Tibial artery (tissue), 4 donors: ENCODE data around the gene CSN3.
"Not testable (repeated sequence)": the region's sequence is repeated elsewhere in the genome, so short reads cannot be mapped to it uniquely, and the experiment has no call there.

ENCODE experiments used
- DNase-seq, 2 donors: peaks; one replicate each; pipeline ENCODE4 v3.0.0-alpha.2; 2019
- H3K27ac ChIP-seq, 2 donors: fragments of 200-600 bp; sonication (generic) in 1 of 2; 1 replicate in 1 of 2; 2 replicates in 1 of 2; pipeline ENCODE4 v1.5.1; 2018 to 2019; ENCODE audit warnings: mild to moderate bottlenecking in 1 of 2
- H3K27me3 ChIP-seq, 2 donors: fragments of 200-600 bp; sonication (generic) in 1 of 2; one replicate each; pipeline versions ENCODE4 v1.5.1 to v1.6.0; 2016 to 2019
- H3K36me3 ChIP-seq, 3 donors: fragments of 200-600 bp; sonication (generic) in 2 of 3; one replicate each; pipeline ENCODE4 v1.5.1; 2016 to 2019; ENCODE audit warnings: mild to moderate bottlenecking in 2 of 3
- H3K4me1 ChIP-seq, 4 donors: fragments of 200-600 bp; sonication (generic) in 2 of 4; 1 replicate in 3 of 4; 2 replicates in 1 of 4; pipeline ENCODE4 v1.5.1; 2016 to 2019
- H3K4me3 ChIP-seq, 2 donors: fragments of 200-600 bp; sonication (generic) in 1 of 2; 1 replicate in 1 of 2; 2 replicates in 1 of 2; pipeline ENCODE4 v1.5.1; 2018 to 2019; ENCODE audit warnings: mild to moderate bottlenecking in 2 of 2
- H3K9me3 ChIP-seq, 3 donors: fragments of 200-600 bp; sonication (generic) in 1 of 3; one replicate each; pipeline ENCODE4 v1.5.1; 2016 to 2019
- CTCF ChIP-seq, 2 experiments: fragments of 200-600 bp in 1 of 2; fragments of 450-650 bp in 1 of 2; IDR thresholded peaks; one replicate each; pipeline ENCODE4 v1.5.1; 2017 to 2019; ENCODE audit warnings: antibody characterized with exemption in 2 of 2, mild to moderate bottlenecking in 1 of 2, moderate library complexity in 1 of 2
- intact Hi-C: fragments of 100-400 bp; cut with DNase I; formaldehyde crosslinking; loops from one replicate; pipeline ENCODE4 v1.15.0; 2023; ENCODE audit warnings: low total_unique reads

CSN3 gene

GRCh38 chr4:70242297-70242696, at the start of gene CSN3:
Gene CSN3, plus strand, starts transcription at chr4:70242597. Its CDS starts 2,223 bp downstream, at chr4:70244820.
- H3K36me3 ChIP-seq, H3K4me1 ChIP-seq, intact Hi-C loops, H3K27me3 ChIP-seq, H3K4me3 ChIP-seq, DNase-seq, H3K9me3 ChIP-seq, H3K27ac ChIP-seq: not testable (repeated sequence)

GRCh38 chr4:70192895-70193294, 49.5 kb upstream of the CSN3 start:
- Histone ChIP-seq H3K9me3 (no peaks in the 10 kb centered on the region), H3K27me3 (no peaks in the 10 kb centered on the region), H3K4me3 (no peak overlapping the region), H3K4me1 (no peaks in the 10 kb centered on the region), H3K27ac (no peak overlapping the region), H3K36me3 (no peaks in the 10 kb centered on the region)
- DNase-seq = no peak
- no peak for TF ChIP-seq CTCF (IDR thresholded peaks at IDR 0.05)
- intact Hi-C loops = no loop called here

- no peak for DNase-seq
- no peak within 1 kb of the TSS for H3K4me3 ChIP-seq
- H3K27ac ChIP-seq = no peak within 1 kb of the TSS
- H3K9me3 ChIP-seq = no peaks in the 10 kb centered on the region
- no peaks in the 10 kb centered on the region for H3K4me1 ChIP-seq
- no peak for TF ChIP-seq CTCF (IDR thresholded peaks at IDR 0.05)
- H3K36me3 ChIP-seq = no peaks in the 10 kb centered on the region
- H3K27me3 ChIP-seq = no peaks in the 10 kb centered on the region
- intact Hi-C loops = no loop called here
Observed at GRCh38 chr4:70195425-70195824, 47.0 kb upstream of the CSN3 start, which contains the start of gene ODAM. Gene ODAM, plus strand, starts transcription at chr4:70195725. Its CDS starts 819 bp downstream, at chr4:70196544.

GRCh38 chr4:70196857-70197256, 45.5 kb upstream of the CSN3 start:
- Histone ChIP-seq H3K27me3 (no peaks in the 10 kb centered on the region), H3K4me1 (no peaks in the 10 kb centered on the region), H3K4me3 (no peak overlapping the region), H3K27ac (no peak overlapping the region), H3K36me3 (no peaks in the 10 kb centered on the region), H3K9me3 (no peaks in the 10 kb centered on the region)
- no peak for TF ChIP-seq CTCF (IDR thresholded peaks at IDR 0.05)
- DNase-seq = no peak
- intact Hi-C loops = no loop called here

- H3K27ac ChIP-seq = no peak overlapping the region
- DNase-seq = no peak
- TF ChIP-seq CTCF (IDR thresholded peaks at IDR 0.05) = no peak
- no peaks in the 10 kb centered on the region for H3K27me3 ChIP-seq
- intact Hi-C loops = no loop called here
- H3K4me3 ChIP-seq = no peak overlapping the region
- H3K36me3 ChIP-seq = no peaks in the 10 kb centered on the region
- no peaks in the 10 kb centered on the region for H3K4me1 ChIP-seq
- H3K9me3 ChIP-seq = no peaks in the 10 kb centered on the region
Observed at GRCh38 chr4:70197842-70198241, 44.6 kb upstream of the CSN3 start.

- Histone ChIP-seq H3K4me1 (no peaks in the 10 kb centered on the region), H3K4me3 (no peak overlapping the region), H3K27ac (no peak overlapping the region), H3K9me3 (no peaks in the 10 kb centered on the region), H3K27me3 (no peaks in the 10 kb centered on the region), H3K36me3 (no peaks in the 10 kb centered on the region)
- TF ChIP-seq CTCF (IDR thresholded peaks at IDR 0.05) = no peak
- DNase-seq = no peak
- intact Hi-C loops = no loop called here
Observed at GRCh38 chr4:70203601-70204000, 38.8 kb upstream of the CSN3 start.

- intact Hi-C loops, DNase-seq, H3K4me3 ChIP-seq: not testable (repeated sequence)
Observed at GRCh38 chr4:70212752-70213151, 29.6 kb upstream of the CSN3 start.

GRCh38 chr4:70216109-70216508, 26.3 kb upstream of the CSN3 start:
- H3K36me3 ChIP-seq, intact Hi-C loops, H3K9me3 ChIP-seq, H3K4me1 ChIP-seq, DNase-seq, H3K27me3 ChIP-seq, H3K27ac ChIP-seq, H3K4me3 ChIP-seq: not testable (repeated sequence)

More at GRCh38 chr4:70212752-70213151, 29.6 kb upstream of the CSN3 start:
- not testable (repeated sequence) for H3K4me1 ChIP-seq, H3K27me3 ChIP-seq, H3K36me3 ChIP-seq, H3K27ac ChIP-seq, H3K9me3 ChIP-seq

- H3K4me1 ChIP-seq, H3K27ac ChIP-seq, H3K27me3 ChIP-seq, H3K36me3 ChIP-seq, intact Hi-C loops, H3K4me3 ChIP-seq, DNase-seq, H3K9me3 ChIP-seq: not testable (repeated sequence)
Observed at GRCh38 chr4:70216550-70216949, 25.8 kb upstream of the CSN3 start.

GRCh38 chr4:70221389-70221788, 21.0 kb upstream of the CSN3 start:
- H3K9me3 ChIP-seq, H3K36me3 ChIP-seq, H3K4me1 ChIP-seq, H3K27me3 ChIP-seq, H3K27ac ChIP-seq, DNase-seq, intact Hi-C loops, H3K4me3 ChIP-seq: not testable (repeated sequence)
